HepG2 (cell line): ENCODE measurements around the gene SLC12A5. TPM values are rescaled to one million over a fixed set of nuclear protein-coding genes. Genes with fewer than 3 reads are reported as not detected.
A peak's percentile ranks its signal among the peaks of the same experiment; 100 is the strongest.

ENCODE experiments used
- DDIT3 ChIP-seq: sonication (generic); formaldehyde crosslinking; IDR thresholded peaks from 2 replicates; pipeline ENCODE4 v1.4.0; 2020; ENCODE audit warnings: mild to moderate bottlenecking, missing genetic modification reagents
- JUNB ChIP-seq: sonication (generic); formaldehyde crosslinking; IDR thresholded peaks from 2 replicates; pipeline ENCODE4 v1.8.0; 2022; ENCODE audit warnings: missing genetic modification reagents, mild to moderate bottlenecking, borderline replicate concordance
- PCBP2 ChIP-seq: fragments of 200-400 bp; formaldehyde crosslinking; optimal IDR thresholded peaks from 2 replicates; pipeline ENCODE3; 2018; ENCODE audit warnings: low read length, low read depth; ENCODE audit not compliant: poor library complexity, severe bottlenecking
- PTBP1 ChIP-seq: fragments of 200-400 bp; formaldehyde crosslinking; IDR thresholded peaks from 2 replicates; pipeline ENCODE4 v1.6.1; 2018; ENCODE audit warnings: low read length, low read depth; ENCODE audit not compliant: poor library complexity, severe bottlenecking
- REST ChIP-seq, 2 experiments: IDR thresholded peaks; 2 replicates each; pipeline ENCODE4 v1.6.1; 2011 to 2012; ENCODE audit warnings: low read length in 2 of 2, borderline replicate concordance in 1 of 2, low read depth in 1 of 2, mild to moderate bottlenecking in 1 of 2, moderate library complexity in 1 of 2
- SAP130 ChIP-seq: IDR thresholded peaks from 2 replicates; pipeline ENCODE4 v1.6.1; 2016; ENCODE audit warnings: low read depth
- ZBTB40 ChIP-seq, 2 experiments: fragments of 450-650 bp in 1 of 2; sonication (generic) in 1 of 2; formaldehyde crosslinking in 1 of 2; IDR thresholded peaks; 2 replicates each; pipeline versions ENCODE4 v1.6.1 to v1.8.0; 2016 to 2022; ENCODE audit warnings: antibody characterized with exemption in 1 of 2, mild to moderate bottlenecking in 1 of 2, missing genetic modification reagents in 1 of 2
- ZNF264 ChIP-seq: sonication (generic); formaldehyde crosslinking; IDR thresholded peaks from 2 replicates; pipeline ENCODE4 v1.4.0; 2020; ENCODE audit warnings: missing genetic modification reagents
- polyA plus RNA-seq, 8 experiments: library from polyadenylated mRNA; depleted of rRNA in 3 of 8; stranded (reverse) in 7 of 8; unstranded in 1 of 8; fragments of >200 nt; fragmentation: Illumina TruSeq in 4 of 8; extraction: Trizol in 4 of 8; gene quantifications; 2 replicates each; pipeline versions ENCODE4 v1.2.1 to v1.2.3, GENCODE V29; 2011 to 2016; ENCODE audit warnings: low read depth in 4 of 8, missing spikeins in 1 of 8, mixed read lengths in 1 of 8; ENCODE audit not compliant: insufficient read depth in 1 of 8
- total RNA-seq, 5 experiments: library from RNA; depleted of rRNA; stranded (reverse); fragments of >200 nt; fragmentation: Illumina TruSeq; extraction: Trizol; gene quantifications; 2 replicates each; pipeline ENCODE4 v1.2.3, GENCODE V29; 2016; ENCODE audit warnings: low read depth in 1 of 5

SLC12A5 gene
- total and polyA plus RNA-seq, 2 of the 13 experiments (the other 11 are each of a cell fraction or from before 2014, with no cell fraction given): 4.3 to 5.4 TPM

DNA sequence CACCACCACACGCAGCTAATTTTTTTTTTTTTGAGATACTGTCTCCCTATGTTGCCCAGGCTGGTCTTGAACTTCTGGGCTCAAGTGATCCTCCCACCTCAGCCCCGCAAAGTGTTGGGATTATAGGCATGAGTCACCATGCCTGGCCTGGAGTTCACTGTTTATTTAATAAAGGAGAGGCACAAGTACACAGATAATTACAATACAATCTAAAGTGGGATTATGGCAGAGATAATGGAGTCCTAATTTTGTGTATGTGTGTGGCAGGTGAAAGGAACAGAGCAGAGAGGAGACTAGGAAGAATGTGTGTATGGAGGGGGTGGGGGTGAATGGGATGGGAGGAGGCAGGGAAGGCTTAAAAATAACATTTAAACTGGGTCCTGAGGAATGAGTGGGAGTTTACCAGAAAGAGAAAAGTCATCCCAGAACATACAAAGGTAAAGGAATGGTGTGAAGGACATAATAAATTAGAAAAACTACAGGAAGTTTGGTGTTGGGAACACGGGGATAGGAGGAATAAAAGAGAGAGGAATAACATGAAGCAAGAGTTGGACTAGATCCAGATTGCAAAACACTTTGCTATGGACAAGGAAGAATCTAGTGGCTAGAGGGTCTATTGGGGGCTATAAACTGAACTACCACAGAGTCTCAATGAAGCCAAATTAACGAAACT, 56.3 kb downstream of the SLC12A5 start (continued):
- TF ChIP-seq REST (IDR thresholded peaks at IDR 0.05; ENCODE audit: borderline replicate concordance in 1 of 2, low read depth in 1 of 2, low read length in 2 of 2) (no peak), PTBP1 (no peak), ZBTB40 (IDR thresholded peaks at IDR 0.05) (no peak), ZBTB40 (CRISPR knock-in tag; IDR thresholded peaks at IDR 0.05) (no peak), SAP130 (peak; percentile 47; the same call in 1 of the 2 replicates), JUNB (CRISPR knock-in tag) (peak; percentile 72), ZNF264 (CRISPR knock-in tag) (no peak), PCBP2 (peak; percentile 46), DDIT3 (CRISPR knock-in tag) (no peak)
